Ovary (tissue), 9 donors: ENCODE results near the gene CCL13. TPM values are rescaled to one million over a fixed set of nuclear protein-coding genes. Genes with fewer than 3 reads are reported as not detected.

ENCODE experiments used
- DNase-seq, 5 donors: peaks; one replicate each; pipeline ENCODE4 v3.0.0-alpha.2; 2019 to 2020
- H3K27ac ChIP-seq, 2 donors: fragments of 200-600 bp; one replicate each; pipeline versions ENCODE4 v1.5.1 to v1.8.0; 2019 to 2022
- H3K27me3 ChIP-seq: fragments of 200-600 bp; one replicate; pipeline ENCODE4 v1.8.0; 2022
- H3K36me3 ChIP-seq: fragments of 200-600 bp; sonication (generic); one replicate; pipeline ENCODE4 v1.5.1; 2019
- H3K4me1 ChIP-seq: one replicate; pipeline ENCODE4 v1.8.1; 2013; ENCODE audit warnings: mild to moderate bottlenecking, moderate library complexity; ENCODE audit not compliant: insufficient read depth
- H3K4me3 ChIP-seq: fragments of 200-600 bp; sonication (generic); one replicate; pipeline ENCODE4 v1.5.1; 2017
- H3K9me3 ChIP-seq, 2 donors: fragments of 200-600 bp in 1 of 2; sonication (generic) in 1 of 2; one replicate each; pipeline versions ENCODE4 v1.5.1 to v1.8.1; 2013 to 2019; ENCODE audit warnings: mild to moderate bottlenecking in 1 of 2, moderate library complexity in 1 of 2
- EP300 ChIP-seq: sonication (generic); formaldehyde crosslinking; IDR thresholded peaks from one replicate; pipeline ENCODE4 v1.6.1; 2017; ENCODE audit warnings: antibody characterized with exemption
- POLR2A ChIP-seq: fragments of 450-650 bp; IDR thresholded peaks from one replicate; pipeline ENCODE4 v1.6.1; 2017; ENCODE audit warnings: antibody characterized with exemption, mild to moderate bottlenecking, moderate library complexity
- WGBS, 3 donors: extraction: QIAGEN DNeasy Blood & Tissue Kit in 1 of 3; methylation state at CpG; one replicate each; pipeline versions ENCODE4 v1.1.5 to v1.1.7; 2013 to 2017; 5-methylcytosine and 5-hydroxymethylcytosine counted together
- intact Hi-C, 4 donors: fragments of 100-400 bp; cut with DNase I; formaldehyde crosslinking; loops; one replicate each; pipeline versions ENCODE4 v1.11.0 to v1.15.1; 2022 to 2023
- polyA plus RNA-seq, 2 donors: library from polyadenylated mRNA; stranded (reverse); fragments of 200-250 nt in 1 of 2; fragments of 350-450 nt in 1 of 2; fragmentation: Illumina TruSeq in 1 of 2; extraction: RNeasy Lipid Tissue Mini Kit (QIAGEN cat#74804) in 1 of 2; gene quantifications; one replicate each; pipeline ENCODE4 v1.2.3, GENCODE V29; 2013 to 2014
- total RNA-seq, 7 donors: library from RNA; depleted of rRNA in 2 of 7; stranded (reverse); fragments of >200 nt in 2 of 7; fragmentation: NEBNext Ultra II Directional in 3 of 7; extraction: Animal tissue kit (Norgen Biotek cat#: 25700) in 3 of 7; gene quantifications; one replicate each; pipeline versions ENCODE4 v1.1.0 to v1.2.4, GENCODE V29; 2016 to 2023
- TF ChIP-seq, protein P1 (sequence below), 3 donors: fragments of 450-650 bp in 2 of 3; fragments of 200-600 bp in 1 of 3; IDR thresholded peaks; one replicate each; pipeline versions ENCODE4 v1.5.1 to v1.8.0; 2016 to 2022; ENCODE audit warnings: antibody characterized with exemption in 3 of 3, mild to moderate bottlenecking in 1 of 3
- donor health status: DM: no; HTN: no; CAD: no; lungs with moderate emphysema.
- donor health status: DM: no; HTN: no; CAD: no.
- donor health status: Bipolar disorder and iron deficiency.
- donor health status: DM: yes; HTN: yes; CAD: no.
- donor health status: DM: no; HTN: no; CAD: no.
- donor health status: DM: yes; HTN: yes; CAD: no.

The CCL13 gene
- total and polyA plus RNA-seq, 9 donors: 0.47 to 5.1 (median 0.59) TPM; not detected in 4

DNA sequence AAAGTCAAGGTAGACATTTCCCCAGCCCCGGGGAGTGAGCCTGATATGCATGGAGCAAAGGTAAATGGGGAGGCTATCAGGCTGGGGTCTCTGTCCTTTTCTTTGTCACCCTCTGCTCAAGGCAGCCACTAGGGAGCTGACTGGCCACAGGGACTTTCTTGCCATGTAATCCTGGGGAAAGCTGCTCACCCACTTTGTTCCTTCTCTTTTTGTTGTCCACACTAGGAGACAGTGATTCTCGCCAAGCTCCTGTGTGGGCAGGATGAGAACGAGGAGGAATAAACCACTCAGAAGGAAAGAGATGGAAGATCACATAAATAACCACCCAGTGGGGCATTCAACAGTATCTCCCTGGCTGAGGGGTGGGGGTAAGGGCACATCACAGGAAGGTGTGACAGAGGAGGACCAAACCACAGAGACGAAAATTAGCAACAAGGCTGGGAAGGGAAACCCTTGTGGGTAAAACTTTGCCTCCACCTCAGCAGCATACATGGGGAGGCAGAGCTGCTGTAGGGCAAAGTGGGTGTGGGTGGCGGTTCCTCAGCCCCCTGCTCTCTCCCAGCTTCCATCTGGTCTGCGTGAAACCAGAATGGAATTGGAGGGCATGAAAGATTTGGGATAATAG is 33.0 kb downstream of the CCL13 start:
- DNase-seq: no peak
- Histone ChIP-seq H3K4me1 (no peaks in the 10 kb centered on the region), H3K4me3 (no peak overlapping the region), H3K27ac (no peak overlapping the region), H3K36me3 (no peaks in the 10 kb centered on the region), H3K9me3 (no peaks in the 10 kb centered on the region), H3K27me3 (no peaks in the 10 kb centered on the region)
- intact Hi-C loops: no loop called here
- 65 to 75% (median 67%) methylated on average over 6 of the region's 6 CpGs for WGBS, 3 donors
- TF ChIP-seq EP300 (no peak), POLR2A (no peak)
- TF ChIP-seq, protein P1, sequence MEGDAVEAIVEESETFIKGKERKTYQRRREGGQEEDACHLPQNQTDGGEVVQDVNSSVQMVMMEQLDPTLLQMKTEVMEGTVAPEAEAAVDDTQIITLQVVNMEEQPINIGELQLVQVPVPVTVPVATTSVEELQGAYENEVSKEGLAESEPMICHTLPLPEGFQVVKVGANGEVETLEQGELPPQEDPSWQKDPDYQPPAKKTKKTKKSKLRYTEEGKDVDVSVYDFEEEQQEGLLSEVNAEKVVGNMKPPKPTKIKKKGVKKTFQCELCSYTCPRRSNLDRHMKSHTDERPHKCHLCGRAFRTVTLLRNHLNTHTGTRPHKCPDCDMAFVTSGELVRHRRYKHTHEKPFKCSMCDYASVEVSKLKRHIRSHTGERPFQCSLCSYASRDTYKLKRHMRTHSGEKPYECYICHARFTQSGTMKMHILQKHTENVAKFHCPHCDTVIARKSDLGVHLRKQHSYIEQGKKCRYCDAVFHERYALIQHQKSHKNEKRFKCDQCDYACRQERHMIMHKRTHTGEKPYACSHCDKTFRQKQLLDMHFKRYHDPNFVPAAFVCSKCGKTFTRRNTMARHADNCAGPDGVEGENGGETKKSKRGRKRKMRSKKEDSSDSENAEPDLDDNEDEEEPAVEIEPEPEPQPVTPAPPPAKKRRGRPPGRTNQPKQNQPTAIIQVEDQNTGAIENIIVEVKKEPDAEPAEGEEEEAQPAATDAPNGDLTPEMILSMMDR (IDR thresholded peaks at IDR 0.05): no peak

DNA sequence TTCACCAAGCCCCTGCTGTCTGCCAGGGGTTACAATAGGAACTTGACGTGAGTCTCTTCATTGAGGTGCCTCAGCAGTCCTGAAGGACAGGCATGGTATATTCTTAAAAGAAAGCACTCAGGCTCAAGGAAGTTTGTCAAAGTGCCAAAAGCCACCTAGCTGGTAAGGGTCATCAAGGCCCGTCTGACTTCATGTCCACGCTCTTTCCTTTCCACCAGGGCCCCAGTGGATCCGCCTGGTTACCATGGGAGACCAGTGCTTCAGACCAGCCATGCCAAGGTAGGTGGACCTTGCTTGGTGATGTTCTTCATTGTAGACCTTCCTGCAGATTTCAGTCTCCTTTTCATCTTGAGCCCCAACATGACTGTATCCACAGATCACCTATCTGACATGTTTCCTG is 34.4 kb downstream of the CCL13 start:
- DNase-seq: no peak
- no peak overlapping the region for H3K27ac ChIP-seq
- no peaks in the 10 kb centered on the region for H3K9me3 ChIP-seq
- no peaks in the 10 kb centered on the region for H3K4me1 ChIP-seq
- no peak overlapping the region for H3K4me3 ChIP-seq
- intact Hi-C loops: no loop called here
- H3K36me3 ChIP-seq: no peaks in the 10 kb centered on the region
- no peaks in the 10 kb centered on the region for H3K27me3 ChIP-seq
- TF ChIP-seq POLR2A: no peak
- 81 to 86% (median 84%) methylated on average over 4 of the region's 4 CpGs for WGBS, 3 donors

DNA sequence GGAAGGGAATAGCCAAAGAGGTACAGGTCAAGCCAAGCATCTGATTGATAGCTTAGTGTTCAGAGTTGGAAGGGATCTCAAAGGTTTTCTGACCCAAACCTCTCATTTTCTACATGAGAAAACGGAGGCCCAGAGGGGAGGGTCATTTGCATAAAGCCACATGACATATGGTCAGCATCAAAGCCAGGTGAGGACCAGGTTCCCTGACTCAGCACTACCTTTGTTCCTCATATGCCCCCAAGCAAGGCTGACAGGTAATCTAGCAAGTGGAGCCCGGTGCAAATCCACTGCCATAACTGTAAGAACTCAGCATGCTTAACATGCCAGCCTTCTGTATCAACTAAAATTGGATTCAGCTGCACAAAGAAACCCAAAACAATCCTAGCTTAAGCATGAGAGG is 35.0 kb downstream of the CCL13 start:
- 59 to 75% (median 72%) methylated on average over 2 of the region's 2 CpGs for WGBS, 3 donors
- Histone ChIP-seq H3K4me1 (no peaks in the 10 kb centered on the region), H3K36me3 (no peaks in the 10 kb centered on the region), H3K27me3 (no peaks in the 10 kb centered on the region), H3K9me3 (no peaks in the 10 kb centered on the region), H3K4me3 (no peak overlapping the region), H3K27ac (no peak overlapping the region)
- intact Hi-C loops: no loop called here
- no peak for TF ChIP-seq EP300
- TF ChIP-seq POLR2A: no peak
- TF ChIP-seq, protein P1 (IDR thresholded peaks at IDR 0.05): no peak
- no peak for DNase-seq

DNA sequence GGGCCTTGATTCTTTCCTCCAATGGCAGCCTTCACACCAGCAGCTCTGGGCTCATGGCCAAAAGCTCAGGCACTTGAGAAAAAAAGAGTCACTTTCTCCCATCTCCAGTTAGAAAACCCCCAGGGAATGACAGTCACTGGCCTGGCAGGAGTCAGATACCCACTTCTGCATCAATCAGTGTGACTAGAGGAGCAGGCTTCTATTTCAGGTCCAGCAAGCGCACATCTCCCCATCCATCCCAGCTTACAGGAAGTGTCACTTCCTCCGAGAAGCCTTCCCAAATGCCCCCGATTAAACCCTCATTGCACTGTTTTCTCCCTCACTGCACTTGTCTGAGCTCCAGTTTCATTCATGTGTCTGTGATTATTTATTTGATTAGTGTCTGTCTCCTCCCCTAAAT is 37.1 kb downstream of the CCL13 start:
- DNase-seq: no peak
- TF ChIP-seq, protein P1 (IDR thresholded peaks at IDR 0.05): no peak
- TF ChIP-seq EP300 (no peak), POLR2A (no peak)
- WGBS, 3 donors: 81 to 88% (median 87%) methylated on average over 3 of the region's 3 CpGs

DNA sequence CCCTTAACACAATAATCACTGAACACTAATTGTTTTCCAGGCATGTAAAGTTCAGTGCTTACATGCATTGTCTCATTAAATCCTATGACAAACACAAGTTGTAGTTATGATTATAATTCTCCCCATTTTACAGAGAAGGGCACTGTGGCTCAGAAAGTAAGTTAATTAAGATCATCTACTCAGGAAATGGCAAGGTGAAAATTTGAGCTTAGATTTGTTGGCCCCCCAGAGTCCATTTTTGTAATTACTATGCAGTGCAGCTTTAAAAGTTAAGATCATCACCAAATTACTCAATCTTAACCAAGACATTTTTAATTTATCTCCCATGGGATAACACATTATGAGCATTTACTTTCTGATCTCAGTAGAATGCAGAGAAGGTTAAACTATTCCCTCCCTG is 41.0 kb downstream of the CCL13 start:
- TF ChIP-seq, protein P1 (IDR thresholded peaks at IDR 0.05): no peak
- no peak for TF ChIP-seq POLR2A
- TF ChIP-seq EP300: no peak
- no peak for DNase-seq
- H3K27ac ChIP-seq: no peak overlapping the region
- no peaks in the 10 kb centered on the region for H3K4me1 ChIP-seq
- no peaks in the 10 kb centered on the region for H3K36me3 ChIP-seq
- no peak overlapping the region for H3K4me3 ChIP-seq
- H3K27me3 ChIP-seq: no peaks in the 10 kb centered on the region
- H3K9me3 ChIP-seq: no peaks in the 10 kb centered on the region
- intact Hi-C loops: no loop called here

More for the DNA sequence above, 37.1 kb downstream of the CCL13 start:
- Histone ChIP-seq H3K4me3 (no peak overlapping the region), H3K36me3 (no peaks in the 10 kb centered on the region), H3K9me3 (no peaks in the 10 kb centered on the region), H3K27me3 (no peaks in the 10 kb centered on the region), H3K4me1 (no peaks in the 10 kb centered on the region), H3K27ac (no peak overlapping the region)
- intact Hi-C loops: no loop called here
